Forelimb muscle (tissue), 1 donor: ENCODE results near the gene FRS2. TPM values are rescaled to one million over a fixed set of nuclear protein-coding genes. Genes with fewer than 3 reads are reported as not detected.

Experiments used
- DNase-seq: peaks from one replicate; pipeline ENCODE4 v3.0.0-alpha.2; 2013; ENCODE audit warnings: low read depth
- polyA plus RNA-seq: library from polyadenylated mRNA; unstranded; fragments of 120-200 nt; gene quantifications from one replicate; pipeline ENCODE4 v1.2.1, GENCODE V29; 2013; ENCODE audit not compliant: insufficient read length

FRS2 gene
- polyA plus RNA-seq, 1 donor, result 16.9 TPM

DNA sequence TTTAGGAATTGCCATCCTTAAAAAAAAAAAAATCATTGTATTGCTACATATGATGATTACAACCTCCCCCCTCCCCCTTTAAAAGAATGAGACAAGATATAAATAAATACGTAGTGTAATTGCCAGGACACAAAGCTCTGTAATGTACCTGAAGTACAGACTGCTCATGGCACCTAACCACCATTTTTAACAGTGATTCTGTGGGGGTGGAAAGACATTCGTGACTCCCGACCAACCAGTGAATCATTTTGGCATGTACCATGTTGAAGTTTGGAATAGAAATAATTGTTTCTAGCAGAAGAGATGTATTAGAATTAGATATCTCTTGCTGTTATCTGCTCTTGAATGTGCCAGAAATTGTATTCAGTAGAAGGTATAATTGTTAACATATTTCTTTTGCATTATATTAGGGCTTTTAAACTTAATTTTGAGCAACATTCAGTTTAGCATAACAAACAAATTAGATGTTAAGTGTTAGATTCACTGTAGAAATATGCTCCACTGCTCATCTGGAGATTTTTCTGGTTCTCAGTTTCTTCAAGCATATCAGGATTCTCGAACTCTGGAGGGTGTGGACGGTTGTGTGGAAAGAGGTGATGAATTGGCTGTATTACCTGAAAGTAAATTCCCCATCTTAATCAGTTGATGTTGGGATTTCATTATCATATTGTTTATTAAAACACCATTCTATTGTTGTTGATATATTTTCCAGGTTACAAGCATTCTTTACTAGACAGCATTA is 31.1 kb downstream of the FRS2 start:
- DNase-seq, result no peak

DNA sequence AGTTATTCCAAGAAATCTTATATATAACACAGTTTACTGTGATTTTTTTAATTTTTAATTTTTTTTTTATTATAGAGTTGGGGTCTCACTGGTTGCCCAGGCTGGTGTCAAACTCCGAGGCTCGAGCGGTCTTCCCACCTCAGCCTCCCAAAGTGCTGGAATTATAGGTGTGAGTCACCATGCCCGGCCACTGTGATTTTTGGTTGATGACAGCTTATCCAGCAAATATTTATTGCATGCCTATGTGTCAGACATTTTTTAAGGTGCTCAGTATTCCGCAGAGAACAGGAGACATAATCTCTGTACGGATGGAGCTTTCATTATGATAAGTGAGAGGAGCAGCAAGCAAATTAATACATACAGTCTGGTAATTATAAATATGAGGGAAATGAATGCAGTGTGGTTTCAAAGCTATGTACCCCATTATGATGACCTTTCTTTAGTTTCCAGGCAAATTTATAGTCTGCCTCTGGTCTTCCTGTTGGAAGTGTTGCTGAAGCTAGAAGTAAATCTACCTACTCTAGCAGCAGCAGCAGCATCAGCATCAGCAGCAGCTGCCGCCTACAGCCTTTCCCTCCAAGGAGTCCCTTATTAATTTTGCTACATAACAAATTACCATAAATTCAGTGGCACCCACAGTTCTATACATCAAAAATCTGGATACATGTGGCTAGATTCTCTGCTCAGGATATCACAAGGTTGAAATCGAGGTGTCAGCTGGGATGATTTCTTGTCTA is 32.3 kb downstream of the FRS2 start:
- no peak for DNase-seq

DNA sequence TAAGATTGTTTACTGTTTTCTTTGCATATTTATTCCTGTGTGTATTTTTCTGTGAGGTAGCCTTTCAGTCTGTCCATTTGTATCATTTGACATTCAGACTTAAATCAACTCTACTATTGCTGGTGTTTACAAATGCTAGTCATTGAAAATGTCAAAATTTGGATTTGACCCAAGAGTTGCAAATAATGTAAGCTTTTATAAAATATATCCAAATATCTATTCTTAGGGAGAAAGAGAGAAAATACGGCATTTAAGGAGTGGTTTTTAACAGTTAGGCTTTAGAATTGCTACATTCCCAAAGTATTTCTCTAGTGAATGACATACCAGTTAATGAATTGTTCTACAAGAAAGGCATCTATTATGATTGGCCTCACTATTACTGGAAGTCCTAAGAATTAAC is 37.9 kb downstream of the FRS2 start:
- DNase-seq, result no peak

DNA sequence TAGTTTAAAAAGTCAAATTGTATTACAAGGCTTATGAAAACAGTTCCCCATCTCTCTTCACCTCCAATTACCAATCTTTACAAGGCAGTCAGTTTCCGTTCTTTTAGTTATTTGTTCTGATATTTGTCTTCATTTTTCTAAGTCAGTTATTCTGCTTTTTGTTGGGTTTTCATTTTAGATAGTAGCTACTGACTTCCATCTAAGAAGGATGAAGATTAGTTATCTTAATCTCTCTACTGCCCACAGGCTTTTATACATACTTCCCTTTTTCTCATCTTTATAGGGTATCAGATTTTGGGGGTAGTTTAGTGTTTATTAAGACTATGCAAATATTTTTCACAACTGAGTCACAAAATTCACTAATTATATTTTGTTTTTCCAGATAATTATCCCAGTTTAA is 38.4 kb downstream of the FRS2 start:
- no peak for DNase-seq

DNA sequence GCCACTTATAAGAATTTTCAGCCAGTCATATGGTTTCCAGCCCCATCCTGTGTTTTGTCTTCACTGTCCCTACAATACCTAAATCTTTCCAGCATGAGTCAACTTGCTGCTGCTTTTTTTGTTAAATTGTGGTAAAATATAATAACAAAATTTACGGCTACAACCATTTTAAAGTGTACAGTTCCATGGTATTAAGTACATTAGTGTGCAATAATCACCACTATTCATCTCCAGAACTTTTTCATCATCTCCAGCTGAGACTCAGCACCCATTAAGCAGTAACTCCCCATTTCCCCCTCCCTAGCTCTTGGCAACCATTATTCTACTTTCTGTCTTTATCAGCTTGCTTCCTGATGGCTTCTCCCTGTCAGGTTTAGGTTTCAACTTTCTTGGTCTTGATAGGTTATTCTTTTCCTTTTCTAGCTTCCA is 39.1 kb downstream of the FRS2 start:
- no peak for DNase-seq

GRCh38 chr12:69509904-69510827 is 40.0 kb downstream of the FRS2 start:
- no peak for DNase-seq

GRCh38 chr12:69511016-69511415 is 40.8 kb downstream of the FRS2 start:
- DNase-seq, result no peak

DNA sequence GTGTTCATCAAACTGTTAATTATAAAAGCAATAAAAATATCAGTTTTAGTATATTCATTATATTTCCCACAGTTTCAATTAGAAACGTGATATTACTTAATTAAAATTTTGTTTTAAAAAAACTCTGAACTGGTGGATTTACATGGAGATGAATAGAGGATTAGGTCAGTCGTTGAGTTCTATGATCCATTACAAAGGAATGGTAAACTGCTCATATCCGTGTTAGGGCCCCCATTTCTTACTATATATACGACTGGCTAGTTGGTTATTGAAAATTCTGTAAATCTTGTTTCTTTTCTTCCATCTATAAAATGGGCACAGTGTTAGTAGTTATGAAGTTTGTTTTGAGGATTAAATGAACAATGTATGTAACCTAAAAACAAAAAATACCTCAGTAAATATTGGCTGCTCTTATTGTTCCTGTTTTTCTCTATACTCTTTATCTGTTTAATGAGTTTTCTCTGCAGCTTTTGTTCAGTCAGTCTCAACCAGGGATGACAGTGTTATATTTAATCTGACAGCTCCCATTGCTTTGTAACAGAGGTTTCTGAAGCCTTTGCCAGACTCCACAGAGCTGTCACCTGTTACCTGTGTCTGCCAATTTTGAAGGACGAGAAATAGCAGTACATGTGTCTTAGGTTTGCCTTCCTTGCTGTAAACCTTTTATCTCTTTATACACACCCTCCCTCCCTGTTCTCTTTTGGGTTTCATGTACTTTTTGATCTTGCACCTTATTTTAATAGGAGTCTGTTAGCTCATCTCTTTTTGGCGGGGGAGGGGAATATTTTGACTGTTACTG is 41.5 kb downstream of the FRS2 start:
- DNase-seq, result no peak

DNA sequence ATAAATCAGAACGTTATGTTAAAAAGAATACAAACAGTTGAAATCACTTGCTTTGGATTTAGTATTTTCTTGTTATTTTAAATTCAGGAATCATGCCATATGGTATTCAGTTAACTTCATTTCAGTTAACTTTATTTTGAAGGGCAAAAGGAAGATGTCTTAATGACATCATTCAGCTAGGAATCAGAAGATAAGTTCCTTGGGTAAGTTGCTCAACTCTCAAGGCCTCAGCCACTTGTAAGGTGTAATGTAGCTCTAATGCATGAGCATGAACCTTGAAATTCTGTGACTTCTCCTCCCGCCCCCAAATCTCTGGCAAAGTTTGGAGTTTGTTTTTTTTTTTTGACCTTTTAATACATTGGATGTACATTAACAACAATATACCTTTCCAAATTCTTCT is 42.6 kb downstream of the FRS2 start:
- no peak for DNase-seq

GRCh38 chr12:69513297-69513696 is 43.1 kb downstream of the FRS2 start:
- DNase-seq, result no peak

GRCh38 chr12:69514111-69514510 is 43.9 kb downstream of the FRS2 start:
- DNase-seq, result no peak

GRCh38 chr12:69514845-69515244 is 44.7 kb downstream of the FRS2 start:
- DNase-seq, result no peak

- DNase-seq, result no peak
Observed at GRCh38 chr12:69515394-69515930, 45.3 kb downstream of the FRS2 start.

- no peak for DNase-seq
Observed at GRCh38 chr12:69516950-69517349, 46.8 kb downstream of the FRS2 start.

DNA sequence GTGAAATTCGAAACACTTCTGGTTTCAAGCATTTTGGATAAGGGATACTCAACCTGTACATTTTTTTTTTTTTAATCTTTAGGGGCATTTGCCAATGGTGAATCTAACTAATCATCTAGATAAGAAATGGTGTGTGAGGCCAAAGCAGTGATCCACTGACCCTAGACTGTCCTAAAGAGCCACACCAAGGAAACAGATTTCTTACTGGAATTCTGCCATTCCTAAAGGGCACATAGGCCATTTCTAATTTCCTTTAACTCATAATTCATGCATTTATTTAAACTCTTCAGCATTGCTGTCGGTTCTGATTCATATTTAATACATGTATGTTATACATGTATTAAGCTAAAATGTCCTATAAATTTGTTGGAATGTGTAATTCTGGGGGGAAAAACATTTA is 47.2 kb downstream of the FRS2 start:
- DNase-seq, result no peak

DNA sequence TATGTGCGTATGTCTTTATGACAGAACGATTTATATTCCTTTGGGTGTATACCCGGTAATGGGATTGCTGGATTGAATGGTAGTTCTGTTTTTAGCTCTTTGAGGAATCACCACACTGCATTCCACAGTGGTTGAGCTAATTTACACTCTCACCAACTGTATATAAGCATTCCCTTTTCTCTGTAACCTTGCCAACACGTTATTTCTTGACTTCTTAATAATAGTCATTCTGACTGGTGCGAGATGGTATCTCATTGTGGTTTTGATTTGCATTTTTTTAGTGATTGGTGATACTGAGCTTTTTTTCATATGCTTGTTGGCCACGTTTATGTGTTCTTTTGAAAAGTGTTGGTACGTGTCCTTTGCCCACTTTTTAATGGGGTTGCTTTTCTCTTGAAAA is 49.7 kb downstream of the FRS2 start:
- no peak for DNase-seq

DNA sequence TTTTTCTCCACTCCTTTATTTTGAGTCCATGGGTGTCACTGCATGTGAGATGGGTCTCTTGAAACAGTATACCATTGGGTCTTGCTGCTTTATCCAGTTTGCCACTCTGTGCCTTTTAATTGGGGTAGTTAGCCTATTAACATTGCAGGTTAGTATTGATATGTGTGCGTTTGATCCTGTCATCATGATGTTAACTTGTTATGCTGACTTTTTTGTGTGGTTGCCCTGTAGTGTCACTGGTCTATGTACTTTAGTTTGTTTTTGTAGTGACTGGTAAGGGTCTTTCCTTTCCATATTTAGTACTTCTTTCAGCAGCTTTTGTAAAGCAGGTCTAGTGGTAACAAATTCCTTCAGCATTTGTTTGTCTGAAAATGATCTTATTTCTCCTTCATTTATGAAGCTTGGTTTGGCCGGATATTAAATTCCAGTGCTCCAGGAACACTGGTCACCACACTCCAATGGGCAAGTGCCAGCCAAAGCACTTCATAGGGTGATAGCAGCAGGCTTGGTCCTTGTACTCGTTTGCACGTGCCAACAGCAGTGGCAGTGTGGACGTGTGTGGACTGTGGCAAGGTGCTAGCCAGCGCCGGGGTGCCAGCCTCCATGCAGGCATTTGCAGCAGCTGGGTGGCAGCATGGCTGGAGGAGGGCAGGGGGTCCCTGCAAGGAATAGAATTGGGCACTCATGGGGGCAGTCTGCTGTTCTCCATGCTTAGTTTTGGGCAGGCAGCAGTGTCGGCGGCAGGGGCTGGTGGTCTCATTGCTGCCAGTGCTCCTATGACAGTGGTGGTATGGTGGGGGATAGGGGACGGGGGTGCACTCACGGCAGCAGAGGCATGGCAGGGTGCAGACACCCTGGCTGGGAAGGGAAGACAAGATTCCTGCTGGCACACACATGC is 53.5 kb downstream of the FRS2 start:
- no peak for DNase-seq

DNA sequence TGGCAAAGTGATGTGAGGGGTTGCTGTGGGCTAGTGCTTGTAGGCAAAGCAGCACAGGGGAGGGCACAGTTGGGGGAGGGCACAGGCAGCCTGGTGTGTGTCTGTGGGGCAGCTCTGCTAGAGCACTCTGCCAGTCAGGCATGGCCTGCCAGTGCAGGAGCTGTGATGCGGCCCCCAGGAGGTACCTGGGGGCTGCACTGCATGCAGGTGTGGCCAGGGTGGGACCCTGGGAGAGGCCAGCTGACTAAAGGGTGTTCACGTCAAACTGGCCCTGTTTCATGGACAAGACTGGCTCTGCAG is 54.1 kb downstream of the FRS2 start:
- DNase-seq, result no peak

DNA sequence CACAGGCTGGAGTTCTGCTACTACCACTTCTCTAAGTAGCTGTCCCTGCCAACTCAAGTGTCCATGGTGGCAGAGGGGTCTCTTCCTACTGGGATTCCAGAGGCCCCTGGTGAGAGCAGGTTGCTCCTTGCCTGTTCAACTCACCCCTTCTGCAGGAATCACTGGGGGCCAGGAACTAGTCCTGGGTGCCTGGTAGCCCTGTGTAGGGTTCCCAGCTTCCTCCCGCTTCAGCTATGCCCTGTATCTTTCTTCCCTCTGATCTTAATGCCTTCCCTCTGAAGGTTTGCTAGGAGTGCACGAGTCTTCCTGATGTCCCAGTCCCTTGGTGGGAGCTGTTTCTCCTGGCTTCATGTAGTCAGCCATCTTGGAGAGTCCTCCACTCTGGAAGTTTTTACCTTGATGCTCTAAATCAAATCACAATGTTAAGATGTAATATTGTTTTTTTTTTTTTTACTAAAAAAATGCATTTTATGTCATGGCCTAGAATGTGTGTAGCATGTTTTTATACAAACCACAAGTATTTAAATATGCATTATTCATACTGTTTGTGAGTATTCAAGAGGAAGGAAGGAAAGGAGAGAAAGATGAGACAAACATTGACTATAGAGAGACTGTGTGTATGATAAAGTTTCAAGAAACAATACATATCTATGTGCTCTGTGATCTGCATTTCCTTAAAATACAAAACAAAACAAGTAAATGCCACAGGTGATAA is 54.7 kb downstream of the FRS2 start:
- no peak for DNase-seq
